ENCODE results near the gene DMRTB1.

GRCh38 chr1:53462193-53462592, 3.0 kb downstream of the DMRTB1 start:
- TF ChIP-seq POLR2A (IDR thresholded peaks at IDR 0.05; ENCODE audit: low read depth, low read length) (no peak), POLR2AphosphoS5 (IDR thresholded peaks at IDR 0.05; ENCODE audit: low read depth, low read length) (no peak)

Measured in GM12892 (cell line).